Activated effector memory CD4-positive, alpha-beta T cell treated with Interleukin-2 at 50 U/mL for 16 hours (primary cell): ENCODE data around the gene HSPA12A.

Experiments used
- DNase-seq: peaks from one replicate; pipeline ENCODE4 v3.0.0-alpha.2; 2020

Gene HSPA12A

GRCh38 chr10:116770281-116770680, 27.9 kb upstream of the HSPA12A start:
- DNase-seq: no peak

- DNase-seq: no peak
Measured at GRCh38 chr10:116769791-116770190, 27.4 kb upstream of the HSPA12A start.

- DNase-seq: no peak
Measured at GRCh38 chr10:116769368-116769767, 27.0 kb upstream of the HSPA12A start.

DNA sequence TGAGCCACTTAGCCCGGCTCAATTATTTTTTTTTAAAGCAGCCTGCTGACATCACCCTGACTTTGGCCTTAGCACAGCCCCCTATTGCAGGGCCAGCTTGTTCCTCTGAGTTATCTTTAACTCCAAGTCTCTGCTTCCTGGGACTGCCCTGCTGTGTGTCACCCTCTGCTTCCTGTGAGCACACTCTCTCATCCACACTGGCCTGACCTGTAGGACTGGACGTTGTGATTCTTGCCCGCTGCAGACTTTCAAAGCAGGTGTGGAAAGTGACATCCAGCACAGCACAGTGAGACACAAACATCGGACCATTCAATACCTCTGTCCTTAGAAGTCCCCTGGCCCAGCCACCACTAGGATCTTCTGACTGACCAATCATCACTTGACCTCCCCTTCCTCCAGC, 26.4 kb upstream of the HSPA12A start:
- no peak for DNase-seq

- DNase-seq: no peak
Measured at GRCh38 chr10:116766837-116767634, 24.7 kb upstream of the HSPA12A start.

- DNase-seq: no peak
Measured at GRCh38 chr10:116766241-116766827, 24.0 kb upstream of the HSPA12A start.

DNA sequence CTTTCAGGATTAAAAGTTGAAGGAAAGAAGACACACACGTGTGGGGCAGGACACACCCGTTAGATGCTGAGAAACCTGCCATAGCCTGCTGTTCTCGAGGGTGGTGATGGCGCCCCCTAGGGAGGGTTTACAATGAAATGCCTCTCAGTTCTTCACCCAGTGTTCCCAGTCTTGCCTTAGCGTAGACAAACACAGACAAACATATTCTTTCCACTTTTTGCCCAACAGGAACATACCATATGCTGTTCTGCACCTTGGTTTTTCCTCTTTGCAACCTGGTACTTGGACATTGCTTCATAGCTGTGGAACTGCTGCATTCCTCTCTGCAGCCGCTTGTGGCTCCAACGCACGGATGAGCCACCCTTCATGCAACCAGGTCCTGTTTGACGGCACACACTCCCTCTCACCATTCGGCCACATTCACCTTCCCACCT, 23.3 kb upstream of the HSPA12A start:
- DNase-seq: no peak

- DNase-seq: no peak
Measured at GRCh38 chr10:116764979-116765378, 22.6 kb upstream of the HSPA12A start.

DNA sequence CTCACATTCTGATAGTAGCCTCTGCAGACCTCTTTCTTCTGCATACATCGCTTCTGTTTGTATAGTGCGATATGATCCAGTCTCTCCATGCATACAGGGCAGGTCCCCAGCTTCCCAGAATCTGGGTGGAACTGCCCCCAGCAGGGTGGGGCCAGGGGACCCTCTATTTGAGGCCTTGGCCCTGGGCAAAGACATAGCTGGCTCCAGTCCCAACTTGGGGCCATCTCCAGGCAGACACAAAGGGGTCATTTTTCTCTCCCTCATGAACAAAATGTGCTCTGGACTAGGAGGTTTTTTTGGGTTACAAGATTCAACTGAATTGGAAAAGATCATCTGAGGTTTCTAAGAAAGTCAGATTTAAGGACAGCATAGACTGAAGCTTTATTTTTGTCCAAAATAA, 21.1 kb upstream of the HSPA12A start:
- no peak for DNase-seq

DNA sequence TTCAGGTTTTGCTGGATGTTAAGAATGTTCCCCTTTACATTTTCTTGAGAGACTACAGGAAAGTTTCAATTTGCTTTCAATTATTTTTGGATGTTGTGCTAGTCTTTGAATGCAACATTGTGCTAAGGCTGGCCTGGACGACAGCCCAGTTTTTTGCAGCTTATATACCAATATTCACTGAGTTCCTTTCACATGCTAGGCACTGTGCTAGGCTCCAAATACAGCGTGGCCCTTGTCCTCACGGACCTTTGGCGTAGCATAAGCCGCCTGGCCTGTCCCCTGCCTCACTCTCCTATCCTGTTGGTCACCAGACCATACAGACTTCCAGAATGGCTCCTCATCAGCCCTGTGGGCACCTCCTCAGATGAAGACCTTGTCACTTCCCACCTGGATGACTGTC, 19.5 kb upstream of the HSPA12A start:
- no peak for DNase-seq

DNA sequence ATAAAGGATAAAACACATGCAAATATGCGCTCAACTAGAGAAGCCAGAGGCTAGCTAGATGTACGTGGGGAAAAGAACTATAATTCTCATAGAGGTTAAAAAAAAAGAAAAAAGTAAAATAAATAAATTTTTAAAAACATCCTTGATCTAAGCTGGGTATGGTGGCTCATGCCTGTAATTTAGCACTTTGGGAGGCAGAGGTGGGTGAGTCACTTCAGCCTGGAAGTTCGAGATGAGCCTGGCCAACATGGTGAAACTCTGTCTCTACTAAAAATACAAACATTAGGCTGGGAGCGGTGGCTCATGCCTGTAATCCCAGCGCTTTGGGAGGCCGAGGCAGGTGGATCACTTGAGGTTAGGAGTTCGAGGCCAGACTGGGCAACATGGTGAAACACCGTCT, 18.6 kb upstream of the HSPA12A start:
- no peak for DNase-seq

DNA sequence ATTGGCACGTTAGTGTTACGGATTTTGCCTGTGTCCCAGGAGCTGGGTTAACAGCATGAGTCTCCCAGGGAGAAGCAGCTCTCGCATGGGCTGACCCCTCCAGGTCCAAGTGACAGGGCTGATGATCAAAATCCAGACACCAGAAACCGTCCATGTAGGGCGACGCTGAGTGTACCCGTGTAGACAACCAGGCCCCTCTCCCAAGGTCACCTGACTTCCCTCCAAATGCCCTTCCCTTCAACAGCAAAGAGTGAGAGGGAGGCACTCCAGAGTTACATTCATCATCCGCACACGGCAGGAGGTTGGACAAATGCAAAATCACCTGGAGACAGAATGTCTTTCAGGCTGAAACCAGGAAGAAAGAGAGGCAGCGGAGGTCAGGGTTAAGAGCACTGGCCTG, 14.9 kb upstream of the HSPA12A start:
- no peak for DNase-seq

DNA sequence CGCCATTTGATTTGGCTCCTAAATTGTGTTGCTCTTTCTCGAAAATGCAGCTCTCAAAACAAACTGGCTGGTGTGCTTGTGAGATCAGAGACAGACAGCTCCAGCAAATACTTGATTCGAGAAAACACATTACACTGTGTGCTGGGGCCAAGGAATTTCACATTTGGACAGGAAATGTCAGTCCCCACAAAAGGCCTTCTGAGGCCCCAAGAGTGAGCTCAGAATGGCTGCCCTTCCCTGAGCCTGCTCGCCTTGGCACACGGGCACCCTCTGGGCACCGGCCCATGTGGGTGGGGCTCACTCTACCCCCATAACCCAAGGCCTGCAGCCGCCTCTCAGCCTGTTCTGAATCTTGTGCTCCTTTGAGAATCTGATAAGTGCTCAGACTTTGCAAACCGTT, 13.9 kb upstream of the HSPA12A start:
- no peak for DNase-seq

GRCh38 chr10:116753759-116754158, 11.4 kb upstream of the HSPA12A start:
- DNase-seq: no peak

GRCh38 chr10:116752969-116753665, 10.8 kb upstream of the HSPA12A start:
- no peak for DNase-seq

GRCh38 chr10:116752563-116752962, 10.2 kb upstream of the HSPA12A start:
- DNase-seq: no peak

DNA sequence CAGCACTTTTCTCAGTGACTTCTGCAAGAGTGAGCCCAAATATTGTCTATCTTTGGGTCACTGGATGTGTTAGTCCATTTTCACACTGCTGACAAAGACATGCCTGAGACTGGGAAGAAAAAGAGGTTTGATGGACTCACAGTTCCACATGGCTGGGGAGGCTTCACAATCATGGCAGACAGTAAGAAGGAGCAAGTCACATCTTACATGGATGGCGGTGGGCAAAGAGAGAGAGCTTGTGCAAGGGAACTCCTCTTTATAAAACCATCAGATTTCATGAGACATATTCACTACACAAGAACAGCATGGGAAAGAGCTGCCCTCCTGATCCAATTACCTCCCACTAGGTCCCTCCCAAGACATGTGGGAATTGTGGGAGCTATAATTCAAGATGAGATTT, 6.1 kb upstream of the HSPA12A start:
- DNase-seq: no peak

DNA sequence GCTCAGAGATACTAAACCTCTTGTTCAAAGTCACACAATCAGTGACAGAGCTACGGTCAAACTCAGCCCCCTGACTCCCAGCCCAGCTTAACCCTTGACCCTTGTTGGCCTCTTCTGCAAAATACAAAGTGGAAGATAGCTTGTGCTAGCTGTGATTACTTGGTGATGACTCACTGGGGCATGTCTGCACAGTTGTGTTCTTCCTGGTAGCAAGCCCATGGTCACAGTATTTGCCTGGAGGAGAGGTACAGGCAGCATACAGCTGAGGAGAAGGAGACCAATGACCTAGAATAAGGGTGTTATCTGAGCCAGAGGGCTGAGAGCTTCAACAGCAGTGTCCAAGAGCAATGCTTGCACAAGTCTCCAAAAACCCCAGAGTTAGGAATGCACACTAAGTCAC, 5.7 kb upstream of the HSPA12A start:
- no peak for DNase-seq

- DNase-seq: no peak
Measured at GRCh38 chr10:116747325-116747724, 5.0 kb upstream of the HSPA12A start.

DNA sequence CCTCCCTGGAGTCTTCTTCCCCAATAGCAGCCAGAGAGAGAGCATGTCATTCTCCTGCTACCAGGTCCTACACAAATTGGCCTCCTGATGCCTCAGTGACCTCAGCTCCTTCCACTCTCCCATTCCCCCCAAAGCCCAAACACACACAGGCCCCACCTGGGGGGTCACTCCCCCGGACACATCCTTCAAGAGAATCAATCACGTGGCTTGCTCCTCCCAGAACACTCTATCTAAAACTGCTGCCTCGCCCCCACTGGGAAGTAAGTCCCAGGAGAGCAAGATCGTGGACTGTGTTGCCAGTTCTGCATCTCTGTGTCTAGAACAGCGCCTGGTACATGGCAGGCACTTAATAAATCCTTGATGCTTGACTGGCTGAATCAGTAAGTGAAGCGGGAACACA, 2.5 kb upstream of the HSPA12A start:
- no peak for DNase-seq

- no peak for DNase-seq
Measured at GRCh38 chr10:116744163-116744753, 1.9 kb upstream of the HSPA12A start.

- no peak for DNase-seq
Measured at GRCh38 chr10:116743266-116744064, 1.1 kb upstream of the HSPA12A start.
